ENCODE data around the gene RCAN2.

The RCAN2 gene

GRCh38 chr6:46469021-46469420, 22.2 kb downstream of the RCAN2 start:
- H3K23ac ChIP-seq (ENCODE audit: low read depth, low read length, poor library complexity), result no peak overlapping the region
- H3K9ac ChIP-seq (ENCODE audit: low read depth, low read length, poor library complexity), result no peak overlapping the region
- no peaks in the 10 kb centered on the region for H3K9me3 ChIP-seq (replicated peaks in 1 of 2; ENCODE audit: control insufficient read depth in 2 of 2, insufficient read depth in 1 of 2, low read depth in 1 of 2, low read length in 2 of 2)
- H3K4me2 ChIP-seq (ENCODE audit: insufficient read depth, low read length, poor library complexity, severe bottlenecking), result no peak overlapping the region
- H3K27ac ChIP-seq (replicated peaks; ENCODE audit: low read length), result no peak overlapping the region
- peaks cover 0 to 3% of the 10 kb centered on the region in 2 donors for H3K4me1 ChIP-seq (ENCODE audit: control insufficient read depth in 2 of 2, insufficient read depth in 1 of 2, low read depth in 1 of 2, low read length in 2 of 2)
- H3K36me3 ChIP-seq (replicated peaks in 1 of 2; ENCODE audit: control insufficient read depth in 2 of 2, insufficient read depth in 2 of 2, low read length in 2 of 2), result no peaks in the 10 kb centered on the region
- H3K18ac ChIP-seq (ENCODE audit: low read length), result no peak overlapping the region
- H3K14ac ChIP-seq (ENCODE audit: low read length), result no peak overlapping the region
- no peak overlapping the region for H2BK12ac ChIP-seq (ENCODE audit: low read length)
- H3K4ac ChIP-seq (ENCODE audit: low read length), result no peak overlapping the region
- H3K27me3 ChIP-seq (ENCODE audit: control insufficient read depth in 3 of 3, insufficient read depth in 3 of 3, low read depth in 1 of 3, low read length in 3 of 3), result no peaks in the 10 kb centered on the region
- WGBS, 2 donors (ENCODE audit: extremely low coverage in 2 of 2, insufficient read length in 2 of 2, insufficient replicate concordance in 1 of 2), result no CpG with 5 or more reads among the region's 2 CpGs
- no peak overlapping the region for H2BK120ac ChIP-seq (ENCODE audit: low read depth, low read length)
- no peak for DNase-seq (ENCODE audit: low spot score)
- no peak overlapping the region for H4K91ac ChIP-seq (ENCODE audit: low read depth, low read length, poor library complexity)
- H2AFZ ChIP-seq (ENCODE audit: low read length), result no peak overlapping the region
- H2BK5ac ChIP-seq (ENCODE audit: low read length), result no peak overlapping the region
- no peak overlapping the region for H4K8ac ChIP-seq (ENCODE audit: low read depth, low read length)
- H2BK15ac ChIP-seq (ENCODE audit: low read length), result no peak overlapping the region
- H2AK5ac ChIP-seq (ENCODE audit: low read depth, low read length), result no peak overlapping the region
- no peaks in the 10 kb centered on the region for H3K79me1 ChIP-seq (ENCODE audit: low read depth, low read length)
- H3K4me3 ChIP-seq (ENCODE audit: low read length in 2 of 2), result no peak overlapping the region

- no peak overlapping the region for H2BK15ac ChIP-seq (ENCODE audit: low read length)
- DNase-seq (ENCODE audit: low spot score), result no peak
- H4K91ac ChIP-seq (ENCODE audit: low read depth, low read length, poor library complexity), result no peak overlapping the region
- H3K9ac ChIP-seq (ENCODE audit: low read depth, low read length, poor library complexity), result no peak overlapping the region
- no peak overlapping the region for H2BK12ac ChIP-seq (ENCODE audit: low read length)
- H4K8ac ChIP-seq (ENCODE audit: low read depth, low read length), result no peak overlapping the region
- WGBS, 2 donors (ENCODE audit: extremely low coverage in 2 of 2, insufficient read length in 2 of 2, insufficient replicate concordance in 1 of 2), result no CpG with 5 or more reads among the region's 9 CpGs
- H2BK5ac ChIP-seq (ENCODE audit: low read length), result no peak overlapping the region
- no peak overlapping the region for H2AFZ ChIP-seq (ENCODE audit: low read length)
- no peaks in the 10 kb centered on the region for H3K79me1 ChIP-seq (ENCODE audit: low read depth, low read length)
- no peak overlapping the region for H3K27ac ChIP-seq (replicated peaks; ENCODE audit: low read length)
- no peak overlapping the region for H2BK120ac ChIP-seq (ENCODE audit: low read depth, low read length)
- H3K4me3 ChIP-seq (ENCODE audit: low read length in 2 of 2), result no peak overlapping the region
- no peak overlapping the region for H3K4ac ChIP-seq (ENCODE audit: low read length)
- peaks cover 0 to 3% of the 10 kb centered on the region in 2 donors for H3K4me1 ChIP-seq (ENCODE audit: control insufficient read depth in 2 of 2, insufficient read depth in 1 of 2, low read depth in 1 of 2, low read length in 2 of 2)
- H3K36me3 ChIP-seq (replicated peaks in 1 of 2; ENCODE audit: control insufficient read depth in 2 of 2, insufficient read depth in 2 of 2, low read length in 2 of 2), result no peaks in the 10 kb centered on the region
- no peak overlapping the region for H3K18ac ChIP-seq (ENCODE audit: low read length)
- no peak overlapping the region for H3K23ac ChIP-seq (ENCODE audit: low read depth, low read length, poor library complexity)
- no peaks in the 10 kb centered on the region for H3K9me3 ChIP-seq (replicated peaks in 1 of 2; ENCODE audit: control insufficient read depth in 2 of 2, insufficient read depth in 1 of 2, low read depth in 1 of 2, low read length in 2 of 2)
- H3K4me2 ChIP-seq (ENCODE audit: insufficient read depth, low read length, poor library complexity, severe bottlenecking), result no peak overlapping the region
- no peak overlapping the region for H3K14ac ChIP-seq (ENCODE audit: low read length)
- no peak overlapping the region for H2AK5ac ChIP-seq (ENCODE audit: low read depth, low read length)
- H3K27me3 ChIP-seq (ENCODE audit: control insufficient read depth in 3 of 3, insufficient read depth in 3 of 3, low read depth in 1 of 3, low read length in 3 of 3), result no peaks in the 10 kb centered on the region
Measured at GRCh38 chr6:46468403-46469010, 22.7 kb downstream of the RCAN2 start.

GRCh38 chr6:46466570-46466969, 24.7 kb downstream of the RCAN2 start:
- Histone ChIP-seq H3K9me3 (replicated peaks in 1 of 2; ENCODE audit: control insufficient read depth in 2 of 2, insufficient read depth in 1 of 2, low read depth in 1 of 2, low read length in 2 of 2) (no peaks in the 10 kb centered on the region), H3K79me1 (ENCODE audit: low read depth, low read length) (no peaks in the 10 kb centered on the region), H3K4me1 (ENCODE audit: control insufficient read depth in 2 of 2, insufficient read depth in 1 of 2, low read depth in 1 of 2, low read length in 2 of 2) (peaks cover 0 to 3% of the 10 kb centered on the region in 2 donors), H4K91ac (ENCODE audit: low read depth, low read length, poor library complexity) (no peak overlapping the region), H2BK120ac (ENCODE audit: low read depth, low read length) (no peak overlapping the region), H3K9ac (ENCODE audit: low read depth, low read length, poor library complexity) (no peak overlapping the region), H2BK15ac (ENCODE audit: low read length) (no peak overlapping the region), H2AFZ (ENCODE audit: low read length) (no peak overlapping the region), H2AK5ac (ENCODE audit: low read depth, low read length) (no peak overlapping the region), H2BK5ac (ENCODE audit: low read length) (no peak overlapping the region), H3K36me3 (replicated peaks in 1 of 2; ENCODE audit: control insufficient read depth in 2 of 2, insufficient read depth in 2 of 2, low read length in 2 of 2) (no peaks in the 10 kb centered on the region), H3K18ac (ENCODE audit: low read length) (no peak overlapping the region), H3K27me3 (ENCODE audit: control insufficient read depth in 3 of 3, insufficient read depth in 3 of 3, low read depth in 1 of 3, low read length in 3 of 3) (no peaks in the 10 kb centered on the region), H4K8ac (ENCODE audit: low read depth, low read length) (no peak overlapping the region), H3K27ac (replicated peaks; ENCODE audit: low read length) (no peak overlapping the region), H3K23ac (ENCODE audit: low read depth, low read length, poor library complexity) (no peak overlapping the region), H3K14ac (ENCODE audit: low read length) (no peak overlapping the region), H3K4me2 (ENCODE audit: insufficient read depth, low read length, poor library complexity, severe bottlenecking) (no peak overlapping the region), H3K4me3 (ENCODE audit: low read length in 2 of 2) (no peak overlapping the region), H3K4ac (ENCODE audit: low read length) (no peak overlapping the region), H2BK12ac (ENCODE audit: low read length) (no peak overlapping the region)
- 100% methylated on average over 1 of the region's 4 CpGs; no CpG with 5 or more reads in 1 of the 2 donors for WGBS, 2 donors (ENCODE audit: extremely low coverage in 2 of 2, insufficient read length in 2 of 2, insufficient replicate concordance in 1 of 2)
- DNase-seq (ENCODE audit: low spot score), result no peak

DNA sequence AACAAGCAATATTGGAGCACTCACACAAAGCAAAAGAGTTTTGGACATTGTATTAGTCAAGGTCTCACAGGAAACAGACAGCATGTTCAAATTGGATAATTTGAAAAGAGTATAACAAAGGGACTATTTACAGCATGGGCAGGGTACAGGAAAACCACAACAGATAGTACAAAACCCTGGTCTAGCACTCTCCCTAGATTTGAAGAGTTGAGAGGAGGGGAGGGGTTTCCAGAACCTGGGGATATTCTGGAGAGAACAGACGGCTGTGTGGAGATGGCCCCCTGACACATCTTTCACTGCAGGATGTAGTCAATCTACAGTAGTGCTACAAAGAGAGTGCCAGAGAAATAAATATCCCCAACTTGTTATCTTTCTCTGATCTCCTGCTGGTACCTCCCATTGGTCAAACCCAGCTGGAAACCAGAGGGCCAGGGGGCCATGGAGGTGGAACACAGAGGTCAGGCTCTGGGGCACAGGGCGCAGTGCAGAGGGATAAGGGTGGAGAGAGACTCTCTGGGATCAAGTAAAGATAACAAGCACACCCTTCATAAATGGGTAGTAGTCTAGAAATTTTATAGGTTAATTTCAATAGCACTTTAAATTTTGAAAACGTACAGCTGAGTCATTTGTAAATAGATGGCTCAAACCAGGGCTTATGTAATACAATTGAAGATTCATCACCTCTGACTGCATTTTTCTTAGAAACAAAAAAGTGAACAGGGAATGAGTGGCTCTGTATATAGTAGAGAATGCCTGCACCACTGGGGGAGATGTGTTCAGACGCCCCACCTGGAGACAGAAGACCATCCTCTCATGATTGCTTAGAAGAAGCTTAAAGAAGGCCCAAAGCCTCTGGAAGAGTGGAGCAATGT, 25.7 kb downstream of the RCAN2 start:
- Histone ChIP-seq H4K8ac (ENCODE audit: low read depth, low read length) (no peak overlapping the region), H3K4me1 (ENCODE audit: control insufficient read depth in 2 of 2, insufficient read depth in 1 of 2, low read depth in 1 of 2, low read length in 2 of 2) (peaks cover 0 to 3% of the 10 kb centered on the region in 2 donors), H3K4me2 (ENCODE audit: insufficient read depth, low read length, poor library complexity, severe bottlenecking) (no peak overlapping the region), H2BK12ac (ENCODE audit: low read length) (no peak overlapping the region), H3K27me3 (ENCODE audit: control insufficient read depth in 3 of 3, insufficient read depth in 3 of 3, low read depth in 1 of 3, low read length in 3 of 3) (no peaks in the 10 kb centered on the region), H4K91ac (ENCODE audit: low read depth, low read length, poor library complexity) (no peak overlapping the region), H3K18ac (ENCODE audit: low read length) (no peak overlapping the region), H2BK120ac (ENCODE audit: low read depth, low read length) (no peak overlapping the region), H3K9ac (ENCODE audit: low read depth, low read length, poor library complexity) (no peak overlapping the region), H3K4me3 (ENCODE audit: low read length in 2 of 2) (no peak overlapping the region), H2BK15ac (ENCODE audit: low read length) (no peak overlapping the region), H3K79me1 (ENCODE audit: low read depth, low read length) (no peaks in the 10 kb centered on the region), H2BK5ac (ENCODE audit: low read length) (no peak overlapping the region), H3K36me3 (replicated peaks in 1 of 2; ENCODE audit: control insufficient read depth in 2 of 2, insufficient read depth in 2 of 2, low read length in 2 of 2) (no peaks in the 10 kb centered on the region), H3K14ac (ENCODE audit: low read length) (no peak overlapping the region), H2AFZ (ENCODE audit: low read length) (no peak overlapping the region), H3K4ac (ENCODE audit: low read length) (no peak overlapping the region), H3K27ac (replicated peaks; ENCODE audit: low read length) (no peak overlapping the region), H3K23ac (ENCODE audit: low read depth, low read length, poor library complexity) (no peak overlapping the region), H3K9me3 (replicated peaks in 1 of 2; ENCODE audit: control insufficient read depth in 2 of 2, insufficient read depth in 1 of 2, low read depth in 1 of 2, low read length in 2 of 2) (no peaks in the 10 kb centered on the region), H2AK5ac (ENCODE audit: low read depth, low read length) (no peak overlapping the region)
- no CpG with 5 or more reads among the region's 4 CpGs for WGBS, 2 donors (ENCODE audit: extremely low coverage in 2 of 2, insufficient read length in 2 of 2, insufficient replicate concordance in 1 of 2)
- DNase-seq (ENCODE audit: low spot score), result no peak
